SK-N-SH (cell line): Measurements from ENCODE around the gene HNRNPC. TPM values are rescaled to one million over a fixed set of nuclear protein-coding genes. Genes with fewer than 3 reads are reported as not detected.

ENCODE experiments used
- CTCF ChIA-PET: fragments of 300-600, 350-600 bp; formaldehyde crosslinking; extraction: SDS; loops from one replicate; lab custom pipeline; 2021; lab: Yijun Ruan, JAX
- POLR2A ChIA-PET: fragments of 350-600 bp; sonication (Branson Sonifier 250); formaldehyde crosslinking; extraction: SDS; loops from one replicate; lab custom pipeline; 2020; ENCODE audit warnings: antibody characterized with exemption, inconsistent platforms; lab: Yijun Ruan, JAX
- DNase-seq: peaks from one replicate; pipeline ENCODE4 v3.0.0; 2012
- H2AFZ ChIP-seq: fragments of 200-600 bp; sonication (generic); 2 replicates; pipeline ENCODE4 v1.8.1; 2016; ENCODE audit warnings: antibody characterized with exemption, mild to moderate bottlenecking, low read depth
- H3F3A ChIP-seq: fragments of 200-600 bp; sonication (generic); replicated peaks from 2 replicates; pipeline ENCODE3; 2016; ENCODE audit warnings: antibody characterized with exemption, mild to moderate bottlenecking; ENCODE audit not compliant: insufficient read depth
- H3K27ac ChIP-seq, 2 experiments: fragments of 200-500 bp in 1 of 2; fragments of 200-600 bp in 1 of 2; sonication (Bioruptor generic) in 1 of 2; sonication (generic), shearing (Covaris generic) in 1 of 2; 2 replicates each; pipeline versions ENCODE4 v1.5.1 to v1.6.1; 2014 to 2016; ENCODE audit warnings: low read depth in 2 of 2, inconsistent platforms in 1 of 2, low read length in 1 of 2, mild to moderate bottlenecking in 1 of 2, mixed read lengths in 1 of 2
- H3K27me3 ChIP-seq: fragments of 200-600 bp; sonication (generic), shearing (Covaris generic); 2 replicates; pipeline ENCODE4 v1.6.1; 2016; ENCODE audit warnings: mixed run types; ENCODE audit not compliant: insufficient read depth
- H3K36me3 ChIP-seq, 2 experiments: fragments of 200-500 bp in 1 of 2; fragments of 200-600 bp in 1 of 2; sonication (Bioruptor generic) in 1 of 2; sonication (generic) in 1 of 2; replicated peaks in 1 of 2; 2 replicates each; pipeline versions ENCODE3 to v1.5.1; 2014 to 2016; ENCODE audit warnings: low read length in 1 of 2, mild to moderate bottlenecking in 1 of 2; ENCODE audit not compliant: insufficient read depth in 2 of 2, control insufficient read depth in 1 of 2
- H3K4me1 ChIP-seq, 2 experiments: fragments of 200-500 bp in 1 of 2; fragments of 200-600 bp in 1 of 2; sonication (Bioruptor generic) in 1 of 2; sonication (generic), shearing (Covaris generic) in 1 of 2; 2 replicates each; pipeline versions ENCODE4 v1.5.1 to v1.6.1; 2014 to 2016; ENCODE audit warnings: low read depth in 1 of 2, low read length in 1 of 2, mixed run types in 1 of 2; ENCODE audit not compliant: insufficient read depth in 2 of 2, control insufficient read depth in 1 of 2
- H3K4me2 ChIP-seq: fragments of 200-600 bp; sonication (generic), shearing (Covaris generic); 2 replicates; pipeline ENCODE4 v1.6.1; 2017; ENCODE audit warnings: mixed run types
- H3K4me3 ChIP-seq, 2 experiments: fragments of 200-500 bp in 1 of 2; fragments of 200-600 bp in 1 of 2; sonication (Bioruptor generic) in 1 of 2; sonication (generic), shearing (Covaris generic) in 1 of 2; 2 replicates each; pipeline versions ENCODE4 v1.5.1 to v1.8.1; 2014 to 2016; ENCODE audit warnings: low read depth in 2 of 2, inconsistent platforms in 1 of 2, low read length in 1 of 2, mild to moderate bottlenecking in 1 of 2, mixed read lengths in 1 of 2, moderate library complexity in 1 of 2
- H3K79me2 ChIP-seq: fragments of 200-600 bp; sonication (generic); 2 replicates; pipeline ENCODE4 v1.8.1; 2017; ENCODE audit warnings: mild to moderate bottlenecking; ENCODE audit not compliant: insufficient read depth
- H3K9ac ChIP-seq: fragments of 200-600 bp; sonication (generic); 2 replicates; pipeline ENCODE4 v1.6.1; 2017; ENCODE audit warnings: mixed run types
- H3K9me2 ChIP-seq: fragments of 200-600 bp; sonication (generic); 2 replicates; pipeline ENCODE4 v1.6.1; 2017; ENCODE audit warnings: mixed run types
- H3K9me3 ChIP-seq: fragments of 200-600 bp; sonication (generic); 2 replicates; pipeline ENCODE4 v1.6.1; 2017; ENCODE audit warnings: mixed run types, mild to moderate bottlenecking, moderate library complexity
- H4K20me1 ChIP-seq: fragments of 200-600 bp; sonication (generic); 2 replicates; pipeline ENCODE4 v1.6.1; 2017; ENCODE audit warnings: mild to moderate bottlenecking, mixed run types; ENCODE audit not compliant: insufficient read depth
- CHD2 ChIP-seq: fragments of 150-350 bp; IDR thresholded peaks from 2 replicates; pipeline ENCODE4 v1.6.1; 2018; ENCODE audit warnings: low read length; ENCODE audit not compliant: partially characterized antibody
- ELF1 ChIP-seq: IDR thresholded peaks from 2 replicates; pipeline ENCODE4 v1.4.0; 2012
- GABPA ChIP-seq: IDR thresholded peaks from 2 replicates; pipeline ENCODE4 v1.4.0; 2012; ENCODE audit warnings: low read depth, mild to moderate bottlenecking
- MXI1 ChIP-seq: IDR thresholded peaks from 2 replicates; pipeline ENCODE4 v1.6.1; 2012; ENCODE audit warnings: mild to moderate bottlenecking, low read depth, low read length, improper control_type of control experiment
- NRF1 ChIP-seq: IDR thresholded peaks from 2 replicates; pipeline ENCODE4 v1.6.1; 2012; ENCODE audit warnings: low read depth, mild to moderate bottlenecking, low read length
- POLR2AphosphoS5 ChIP-seq: IDR thresholded peaks from 2 replicates; pipeline ENCODE4 v1.6.1; 2012; ENCODE audit warnings: low read depth, low read length
- SMC3 ChIP-seq: IDR thresholded peaks from 2 replicates; pipeline ENCODE4 v1.6.1; 2012; ENCODE audit warnings: low read depth, low read length, improper control_type of control experiment
- TAF1 ChIP-seq: IDR thresholded peaks from 2 replicates; pipeline ENCODE4 v1.6.1; 2012; ENCODE audit warnings: low read depth, mild to moderate bottlenecking, low read length, moderate library complexity, borderline replicate concordance
- TCF12 ChIP-seq: IDR thresholded peaks from 2 replicates; pipeline ENCODE4 v1.4.0; 2012
- WGBS: methylation state at CpG from one replicate; pipeline ENCODE4 v1.1.6; 2017; ENCODE audit warnings: low lambda C conversion rate; 5-methylcytosine and 5-hydroxymethylcytosine counted together
- polyA plus RNA-seq, 3 experiments: library from polyadenylated mRNA; depleted of rRNA; stranded (reverse); fragments of >200 nt; gene quantifications; 2 replicates each; pipeline ENCODE4 v1.2.3, GENCODE V29; 2012
- TF ChIP-seq, protein P1 (sequence below): IDR thresholded peaks from 2 replicates; pipeline ENCODE4; 2012
- TF ChIP-seq, protein P2 (sequence below): IDR thresholded peaks from 2 replicates; pipeline ENCODE4 v1.4.0; 2012; ENCODE audit warnings: low read depth, borderline replicate concordance
- TF ChIP-seq, protein P3 (sequence below): IDR thresholded peaks from 2 replicates; pipeline ENCODE4 v1.4.0; 2012; ENCODE audit warnings: low read depth

Gene HNRNPC
- polyA plus RNA-seq, 1 of the 3 experiments (the other 2 are of a cell fraction), result 341 TPM

DNA sequence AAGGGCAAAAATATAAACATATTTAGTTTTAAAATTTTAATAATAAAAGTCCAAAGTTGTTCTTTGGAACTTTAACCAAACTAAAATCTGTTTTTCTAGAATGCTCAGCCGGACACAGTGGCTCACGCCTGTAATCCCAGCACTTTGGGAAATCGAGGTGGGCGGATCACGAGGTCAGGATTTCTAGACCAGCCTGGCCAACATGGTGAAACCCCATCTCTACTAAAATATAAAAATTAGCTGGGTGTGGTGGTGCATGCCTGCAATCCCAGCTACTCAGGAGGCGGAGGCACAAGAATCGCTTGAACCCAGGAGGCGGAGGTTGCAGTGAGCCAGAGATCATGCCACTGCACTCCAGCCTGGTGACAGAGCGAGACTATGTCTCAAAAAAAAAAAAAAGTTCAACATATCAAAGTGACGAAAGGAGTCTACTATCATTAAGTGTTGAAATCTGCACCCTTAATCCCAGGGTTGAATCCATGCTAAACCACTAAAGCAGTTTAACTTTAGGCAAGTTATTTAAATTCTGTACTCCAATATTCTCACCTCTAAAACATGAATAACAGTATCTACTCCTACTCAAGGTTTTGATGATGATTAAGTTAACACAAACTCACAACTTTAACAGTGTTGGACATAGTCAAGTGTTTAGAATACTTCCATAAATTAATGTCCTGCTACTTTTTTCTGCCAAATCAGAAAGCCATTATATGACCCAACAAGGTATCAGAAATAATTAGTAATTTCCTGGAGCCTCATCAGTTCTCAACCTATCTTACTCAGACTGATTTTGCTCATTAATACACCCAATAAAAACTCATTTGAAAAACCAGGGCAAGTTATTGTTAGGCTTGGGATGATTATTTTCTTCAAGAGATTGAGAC, 11.0 kb downstream of the HNRNPC start:
- Histone ChIP-seq H3K4me2 (no peak overlapping the region), H3K27me3 (no peaks in the 10 kb centered on the region), H3K9me2 (no peaks in the 10 kb centered on the region), H3F3A (peaks cover 64% of the 10 kb centered on the region), H3K36me3 (peaks cover 62 to 86% of the 10 kb centered on the region in 2 experiments), H2AFZ (no peak overlapping the region), H4K20me1 (peaks cover 99% of the 10 kb centered on the region), H3K79me2 (peaks cover 100% of the 10 kb centered on the region), H3K4me3 (no peak overlapping the region), H3K9me3 (no peaks in the 10 kb centered on the region), H3K27ac (no peak overlapping the region), H3K9ac (no peak overlapping the region), H3K4me1 (peaks cover 3 to 36% of the 10 kb centered on the region in 2 experiments)
- no peak for DNase-seq
- 88% methylated on average over 10 of the region's 10 CpGs for WGBS
- POLR2A ChIA-PET, result interaction anchor here (0.7 to 1.6 kb wide), 4 partner anchors 8 to 124 kb away, joined by 3 to 6 read pairs (median 4); no protein-coding TSS in a partner anchor
- CTCF ChIA-PET, result interaction anchor here (1.7 to 2.1 kb wide), 2 partner anchors 16 to 244 kb away, joined by 3 to 4 read pairs; no protein-coding TSS in a partner anchor
- TF ChIP-seq NRF1 (no peak), SMC3 (no peak), TCF12 (no peak), GABPA (no peak), MXI1 (no peak), CHD2 (no peak), TAF1 (no peak), ELF1 (no peak)
- TF ChIP-seq, protein P1, sequence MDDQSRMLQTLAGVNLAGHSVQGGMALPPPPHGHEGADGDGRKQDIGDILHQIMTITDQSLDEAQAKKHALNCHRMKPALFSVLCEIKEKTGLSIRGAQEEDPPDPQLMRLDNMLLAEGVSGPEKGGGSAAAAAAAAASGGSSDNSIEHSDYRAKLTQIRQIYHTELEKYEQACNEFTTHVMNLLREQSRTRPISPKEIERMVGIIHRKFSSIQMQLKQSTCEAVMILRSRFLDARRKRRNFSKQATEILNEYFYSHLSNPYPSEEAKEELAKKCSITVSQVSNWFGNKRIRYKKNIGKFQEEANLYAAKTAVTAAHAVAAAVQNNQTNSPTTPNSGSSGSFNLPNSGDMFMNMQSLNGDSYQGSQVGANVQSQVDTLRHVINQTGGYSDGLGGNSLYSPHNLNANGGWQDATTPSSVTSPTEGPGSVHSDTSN, result no peak
- TF ChIP-seq, protein P2, sequence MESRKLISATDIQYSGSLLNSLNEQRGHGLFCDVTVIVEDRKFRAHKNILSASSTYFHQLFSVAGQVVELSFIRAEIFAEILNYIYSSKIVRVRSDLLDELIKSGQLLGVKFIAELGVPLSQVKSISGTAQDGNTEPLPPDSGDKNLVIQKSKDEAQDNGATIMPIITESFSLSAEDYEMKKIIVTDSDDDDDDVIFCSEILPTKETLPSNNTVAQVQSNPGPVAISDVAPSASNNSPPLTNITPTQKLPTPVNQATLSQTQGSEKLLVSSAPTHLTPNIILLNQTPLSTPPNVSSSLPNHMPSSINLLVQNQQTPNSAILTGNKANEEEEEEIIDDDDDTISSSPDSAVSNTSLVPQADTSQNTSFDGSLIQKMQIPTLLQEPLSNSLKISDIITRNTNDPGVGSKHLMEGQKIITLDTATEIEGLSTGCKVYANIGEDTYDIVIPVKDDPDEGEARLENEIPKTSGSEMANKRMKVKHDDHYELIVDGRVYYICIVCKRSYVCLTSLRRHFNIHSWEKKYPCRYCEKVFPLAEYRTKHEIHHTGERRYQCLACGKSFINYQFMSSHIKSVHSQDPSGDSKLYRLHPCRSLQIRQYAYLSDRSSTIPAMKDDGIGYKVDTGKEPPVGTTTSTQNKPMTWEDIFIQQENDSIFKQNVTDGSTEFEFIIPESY, result no peak
- TF ChIP-seq, protein P3, sequence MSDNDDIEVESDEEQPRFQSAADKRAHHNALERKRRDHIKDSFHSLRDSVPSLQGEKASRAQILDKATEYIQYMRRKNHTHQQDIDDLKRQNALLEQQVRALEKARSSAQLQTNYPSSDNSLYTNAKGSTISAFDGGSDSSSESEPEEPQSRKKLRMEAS, result no peak

DNA sequence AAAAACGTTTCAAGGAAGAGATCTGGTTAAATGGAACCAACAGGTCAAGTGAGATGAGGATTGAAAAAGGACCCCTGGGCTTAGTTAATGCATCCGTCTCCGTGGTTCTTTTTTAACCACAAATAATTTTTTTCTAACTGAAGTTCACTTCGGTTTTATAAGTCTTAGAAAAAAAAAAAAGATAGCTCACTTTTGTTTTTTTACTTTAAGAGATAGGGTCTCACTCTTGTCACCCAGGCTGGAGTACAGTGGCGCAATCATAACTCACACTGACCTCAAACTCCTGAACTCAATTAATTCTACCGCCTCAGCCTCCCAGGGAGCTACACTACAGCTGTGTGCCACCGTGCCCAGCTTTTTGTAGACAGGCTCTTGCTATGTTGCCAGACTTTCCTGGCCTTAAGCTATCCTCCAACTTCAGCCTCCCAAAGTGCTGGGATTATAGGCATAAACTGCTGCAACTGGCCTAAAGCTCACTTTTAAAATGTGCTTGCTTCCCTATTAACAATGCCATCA, 11.8 kb downstream of the HNRNPC start:
- Histone ChIP-seq H4K20me1 (peaks cover 99% of the 10 kb centered on the region), H3K36me3 (peaks cover 57 to 80% of the 10 kb centered on the region in 2 experiments), H3K9me2 (no peaks in the 10 kb centered on the region), H3K9me3 (no peaks in the 10 kb centered on the region), H2AFZ (no peak overlapping the region), H3F3A (peaks cover 57% of the 10 kb centered on the region), H3K4me2 (0 out of 2 replicates have a peak overlapping the region, but pooled peaks have one; percentile 43), H3K9ac (no peak overlapping the region), H3K27me3 (no peaks in the 10 kb centered on the region), H3K4me1 (peaks cover under 1 to 35% of the 10 kb centered on the region in 2 experiments; a peak in 3 of 4 replicates), H3K27ac (peak overlapping the region in 1 of 2 experiments; percentile 51; a peak in 1 of 4 replicates), H3K4me3 (no peak overlapping the region), H3K79me2 (peaks cover 100% of the 10 kb centered on the region)
- TF ChIP-seq MXI1 (no peak), POLR2AphosphoS5 (0 out of 2 replicates have a peak, but pooled peaks have one; percentile 18)
- 71% methylated on average over 7 of the region's 7 CpGs for WGBS
- POLR2A ChIA-PET, result interaction anchor here (0.7 to 1.6 kb wide), 4 partner anchors 8 to 125 kb away, joined by 3 to 6 read pairs (median 4); no protein-coding TSS in a partner anchor
- CTCF ChIA-PET, result interaction anchor here (1.1 to 2.1 kb wide), 3 partner anchors 16 to 243 kb away, joined by 3 to 4 read pairs (median 3); no protein-coding TSS in a partner anchor
- no peak for DNase-seq
